T-helper 2 cell treated with Interferon-gamma antibody and Interleukin-4, amounts not matched to agents 100 ng/mL and 5 ng/mL, for 36 hours (primary cell): ENCODE measurements around the gene DUS1L. TPM values are rescaled to one million over a fixed set of nuclear protein-coding genes. Genes with fewer than 3 reads are reported as not detected.

Source experiments
- intact Hi-C: fragments of 100-400 bp; cut with micrococcal nuclease; formaldehyde crosslinking; loops from one replicate; pipeline ENCODE4 v1.15.1; 2023
- total RNA-seq: library from RNA; stranded (reverse); gene quantifications from 2 replicates; pipeline ENCODE4 v1.2.3, GENCODE V29; 2022

Gene DUS1L
- total RNA-seq, 1 donor from 2014 or later, result 129 TPM

DNA sequence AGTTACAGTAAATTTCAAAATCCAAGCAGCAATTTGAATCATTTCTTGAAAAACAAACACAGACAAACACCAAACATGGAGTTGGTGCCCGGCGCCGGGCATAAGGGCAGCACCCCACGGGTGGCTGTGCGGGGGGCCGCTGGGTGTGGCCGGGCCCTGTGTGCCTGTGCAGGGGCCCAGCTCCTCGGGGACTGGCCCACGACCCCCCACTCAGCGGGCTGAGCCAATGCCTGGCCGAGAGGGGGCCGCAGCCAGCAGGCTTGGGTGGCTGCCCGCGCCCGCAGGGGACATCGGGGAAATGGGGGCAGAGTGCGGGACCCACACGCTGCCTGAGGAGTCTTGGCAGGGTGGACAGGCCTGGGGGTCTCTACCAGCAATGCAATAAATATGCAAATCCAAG is 12.8 kb upstream of the DUS1L start:
- intact Hi-C loops, result no loop called here

DNA sequence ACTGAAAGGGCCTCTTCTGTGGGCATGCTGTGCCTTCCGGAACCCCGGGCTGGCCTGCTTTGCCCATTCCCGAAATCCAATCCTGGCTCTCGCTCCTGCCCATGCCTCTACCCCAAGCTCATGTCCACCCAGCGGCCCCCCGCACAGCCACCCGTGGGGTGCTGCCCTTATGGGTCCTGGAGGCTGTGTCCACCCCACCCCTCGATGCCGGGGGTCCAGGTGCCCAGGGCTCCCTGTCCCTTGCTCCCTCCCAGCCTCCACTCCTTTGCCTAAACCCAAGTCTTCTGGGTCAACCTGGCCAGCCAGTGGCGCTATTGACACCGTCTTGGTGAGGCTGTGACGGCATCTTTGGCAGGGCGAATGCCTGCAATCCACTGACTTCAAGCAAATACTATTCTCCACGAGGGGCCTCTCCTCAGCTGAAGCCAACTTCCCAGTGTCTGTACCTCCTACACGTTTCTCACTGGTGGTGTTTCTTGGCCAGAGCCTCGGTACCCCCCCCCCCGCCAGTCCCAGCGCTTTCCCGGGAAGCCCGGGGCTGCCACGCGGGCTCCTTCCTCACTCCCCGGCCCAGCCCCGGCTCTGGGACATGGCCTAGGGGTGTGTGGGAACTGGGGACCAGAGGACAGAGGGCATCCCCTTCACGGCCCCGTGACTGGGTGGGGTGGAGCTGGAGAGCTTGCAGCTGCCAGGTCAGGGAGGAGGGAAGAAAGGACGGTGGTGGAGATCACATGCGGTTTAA is 12.2 kb upstream of the DUS1L start:
- intact Hi-C loops, result no loop called here

- intact Hi-C loops, result no loop called here
Measured at GRCh38 chr17:82076785-82077591, 11.4 kb upstream of the DUS1L start.

DNA sequence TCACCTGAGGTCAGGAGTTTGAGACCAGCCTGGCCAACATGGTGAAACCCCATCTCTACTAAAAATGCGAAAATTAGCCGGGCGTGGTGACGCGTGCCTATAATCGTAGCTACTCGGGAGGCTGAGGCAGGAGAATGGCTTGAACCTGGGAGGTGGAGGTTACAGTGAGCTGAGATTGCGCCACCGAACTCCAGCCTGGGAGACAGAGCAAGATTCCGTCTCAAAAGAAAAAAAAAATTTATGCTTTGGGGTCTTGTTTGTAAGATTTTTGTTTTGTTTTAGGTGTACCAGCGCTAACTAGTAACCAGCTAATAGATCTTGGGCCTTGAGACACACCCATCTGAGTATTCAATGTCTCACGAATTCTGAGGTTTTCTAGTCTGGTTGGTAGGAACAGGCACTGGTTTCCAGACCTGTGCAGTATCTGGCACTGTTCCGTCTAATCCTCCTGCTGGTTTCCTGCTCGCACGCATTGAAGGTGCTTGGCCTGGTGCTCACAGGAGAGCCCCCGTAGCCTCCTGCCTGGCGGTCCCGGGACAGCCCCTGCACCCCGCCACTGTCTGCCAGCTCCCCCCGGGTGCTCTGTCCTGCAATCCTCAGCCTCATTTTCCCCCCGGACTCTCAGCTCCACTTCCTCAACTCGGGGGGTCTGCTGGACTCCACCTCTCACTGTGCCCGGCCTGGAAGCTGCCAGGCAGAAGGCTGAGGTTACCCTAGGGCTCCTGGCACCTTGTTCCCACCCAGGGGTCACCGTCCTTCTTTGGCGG is 10.6 kb upstream of the DUS1L start:
- intact Hi-C loops, result no loop called here

- intact Hi-C loops, result no loop called here
Measured at GRCh38 chr17:82073446-82073845, 7.8 kb upstream of the DUS1L start.

- intact Hi-C loops, result no loop called here
Measured at GRCh38 chr17:82072827-82073226, 7.2 kb upstream of the DUS1L start.

- intact Hi-C loops, result no loop called here
Measured at GRCh38 chr17:82070611-82071010, 5.0 kb upstream of the DUS1L start.

DNA sequence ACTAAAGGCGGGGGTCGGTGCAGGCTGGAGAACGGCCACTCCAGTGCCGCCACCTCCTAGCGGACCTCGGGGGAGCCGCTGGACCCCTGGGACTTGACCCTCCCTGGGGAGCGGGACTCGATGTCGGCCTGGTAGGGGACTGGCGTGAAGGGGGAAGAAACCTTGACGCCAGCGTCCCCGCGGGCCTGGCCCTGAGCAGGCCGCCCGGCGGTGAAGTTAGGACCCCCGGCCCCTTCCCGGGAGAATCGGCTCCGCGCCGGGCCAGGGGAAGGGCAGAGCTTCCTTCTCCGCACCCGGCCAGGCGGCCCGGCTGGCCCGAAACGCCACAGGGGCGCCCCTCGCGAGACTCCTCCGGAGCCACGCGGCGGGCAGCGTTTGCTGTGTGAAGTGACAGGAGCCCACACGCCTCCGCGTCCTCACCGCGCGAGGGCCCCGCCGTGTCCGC is 389 bp downstream of the DUS1L start:
- intact Hi-C loops, result no loop called here

DNA sequence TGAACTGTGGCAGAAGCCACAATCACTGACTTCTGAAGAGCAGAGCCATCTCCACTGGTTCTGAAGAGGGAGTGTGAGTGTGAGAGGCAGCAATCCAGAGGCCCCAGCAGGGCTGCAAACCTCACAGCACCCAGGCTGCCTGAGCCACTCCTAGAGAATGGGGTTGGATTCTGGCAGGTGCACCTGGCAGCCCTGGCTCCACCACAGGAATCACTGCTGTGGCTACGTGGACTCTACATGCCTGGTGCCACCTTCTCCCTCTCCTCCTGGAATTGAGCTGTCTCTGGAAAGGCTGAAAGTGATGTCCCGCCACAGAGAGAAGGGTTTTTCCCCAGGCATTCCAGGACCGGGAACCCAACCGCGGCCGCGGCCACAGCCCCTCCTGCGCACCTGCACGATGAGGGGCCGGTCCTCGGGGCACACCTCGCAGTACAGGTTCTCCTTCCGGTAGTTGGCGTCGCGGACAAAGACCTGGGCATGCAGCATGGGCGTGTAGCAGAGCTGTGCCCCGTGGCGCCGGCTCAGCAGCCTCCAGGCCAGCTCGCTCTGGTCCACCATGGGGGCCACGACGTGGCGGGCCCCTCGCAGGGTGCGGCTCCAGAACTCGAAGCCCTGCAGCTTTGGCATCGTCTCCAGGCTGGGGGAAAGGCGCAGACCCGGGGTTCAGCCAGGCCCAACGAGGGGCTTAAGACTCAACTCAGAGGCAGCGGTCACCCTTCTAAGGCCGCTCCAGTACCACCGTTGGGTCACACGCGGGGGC is 991 bp downstream of the DUS1L start:
- intact Hi-C loops, result no loop called here

DNA sequence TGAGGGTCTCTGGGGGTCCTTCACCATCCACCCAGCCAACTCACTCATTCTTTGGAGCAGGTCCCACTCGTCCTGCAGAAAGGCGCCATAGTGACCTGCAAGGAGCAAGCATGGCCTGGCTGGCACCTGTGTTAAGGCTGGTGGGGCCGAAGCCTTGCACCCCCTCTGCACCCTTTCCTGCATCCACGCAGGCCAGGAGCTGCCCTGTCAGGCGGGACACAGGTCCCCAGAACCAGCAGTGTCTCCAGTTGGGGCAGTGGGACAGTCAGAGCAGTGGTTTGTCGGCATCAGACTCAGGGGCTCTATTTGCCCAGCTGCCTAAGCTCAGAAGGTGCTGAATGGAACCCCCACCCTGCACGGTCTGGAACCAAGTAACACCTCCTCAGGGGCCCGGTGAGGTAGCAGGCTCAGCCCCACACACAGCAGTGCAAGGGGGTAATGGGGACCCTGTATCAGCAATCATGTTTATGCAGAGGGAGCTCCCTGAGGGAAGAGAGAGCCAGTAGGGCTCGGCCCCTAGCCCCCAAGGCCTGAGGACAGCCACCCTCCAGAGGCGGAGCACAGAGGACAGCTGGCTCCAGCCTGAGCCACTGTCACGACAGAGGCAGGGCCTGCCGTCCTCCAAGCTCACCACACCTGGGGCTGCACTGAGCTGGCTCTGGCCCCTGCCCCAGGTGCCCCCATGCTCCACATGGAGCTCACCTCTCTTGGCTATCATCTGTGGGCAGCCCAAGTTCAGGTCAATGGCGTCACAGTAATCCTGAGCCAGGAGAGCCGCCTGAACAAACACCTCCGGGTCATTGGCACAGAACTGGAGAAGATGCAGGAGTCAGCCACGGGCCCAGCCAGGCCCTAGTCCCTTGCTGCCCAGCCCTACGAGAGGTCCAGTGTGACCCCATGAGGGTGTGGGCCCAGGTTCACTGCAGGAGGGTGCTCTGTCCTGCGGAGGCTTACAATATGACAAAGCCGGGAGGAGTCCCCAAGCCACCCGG is 1.9 kb downstream of the DUS1L start:
- intact Hi-C loops, result no loop called here

GRCh38 chr17:82062984-82063368 is 2.6 kb downstream of the DUS1L start:
- intact Hi-C loops, result no loop called here

GRCh38 chr17:82062076-82062983 is 3.3 kb downstream of the DUS1L start:
- intact Hi-C loops, result no loop called here

- intact Hi-C loops, result no loop called here
Measured at GRCh38 chr17:82061047-82061925, 4.3 kb downstream of the DUS1L start.

GRCh38 chr17:82060614-82061013 is 5.0 kb downstream of the DUS1L start:
- intact Hi-C loops, result no loop called here

GRCh38 chr17:82060001-82060380 is 5.6 kb downstream of the DUS1L start:
- intact Hi-C loops, result no loop called here

GRCh38 chr17:82059272-82060000 is 6.2 kb downstream of the DUS1L start:
- intact Hi-C loops, result no loop called here

DNA sequence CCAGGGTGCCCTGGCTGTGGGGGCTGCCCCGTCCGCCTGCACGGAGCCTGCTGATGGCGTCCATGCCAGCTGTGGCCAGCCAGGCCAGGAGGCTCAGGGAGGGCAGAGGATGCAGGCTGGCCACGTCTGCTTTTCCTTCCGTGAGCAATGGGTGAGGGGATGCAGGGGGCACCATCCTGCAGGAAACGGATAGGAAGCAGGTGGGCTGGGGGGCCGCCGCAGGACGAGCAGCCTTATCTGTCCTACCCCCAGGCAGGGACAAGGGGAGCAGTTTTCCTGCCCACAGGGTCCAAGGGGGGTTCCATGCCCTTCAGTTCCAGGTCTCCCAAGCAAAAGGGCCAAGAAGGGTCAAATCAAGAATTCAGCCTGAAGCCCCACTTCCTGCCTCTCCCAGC is 6.8 kb downstream of the DUS1L start:
- intact Hi-C loops, result no loop called here
